H9 (cell line): ENCODE results near the gene ISG15. TPM values are rescaled to one million over a fixed set of nuclear protein-coding genes. Genes with fewer than 3 reads are reported as not detected.
A peak's percentile ranks its signal among the peaks of the same experiment; 100 is the strongest.

Source experiments
- DNase-seq: peaks from one replicate; pipeline ENCODE4 v3.0.0-alpha.2; 2017
- H2AFZ ChIP-seq: one replicate; pipeline ENCODE4 v1.6.1; 2013; ENCODE audit warnings: mild to moderate bottlenecking, low read length, control low read depth, moderate library complexity
- H2AK5ac ChIP-seq: 2 replicates; pipeline ENCODE4 v1.6.1; 2013; ENCODE audit warnings: low read length, control low read depth, mixed read lengths; ENCODE audit not compliant: insufficient read length
- H2BK120ac ChIP-seq: one replicate; pipeline ENCODE4 v1.6.1; 2013; ENCODE audit warnings: low read depth, mild to moderate bottlenecking, low read length, control low read depth, inconsistent platforms; ENCODE audit not compliant: poor library complexity, severe bottlenecking
- H2BK12ac ChIP-seq: 2 replicates; pipeline ENCODE4 v1.6.1; 2013; ENCODE audit warnings: low read length, control low read depth, mixed read lengths, low read depth; ENCODE audit not compliant: insufficient read length
- H2BK15ac ChIP-seq: 2 replicates; pipeline ENCODE4 v1.6.1; 2013; ENCODE audit warnings: low read depth, low read length, control low read depth
- H2BK20ac ChIP-seq: one replicate; pipeline ENCODE4 v1.6.1; 2013; ENCODE audit warnings: low read depth, mild to moderate bottlenecking, low read length, control low read depth, inconsistent platforms; ENCODE audit not compliant: poor library complexity, severe bottlenecking
- H2BK5ac ChIP-seq: 2 replicates; pipeline ENCODE4 v1.6.1; 2013; ENCODE audit warnings: low read length, control low read depth, mixed read lengths; ENCODE audit not compliant: insufficient read length
- H3K14ac ChIP-seq: 2 replicates; pipeline ENCODE4 v1.6.1; 2013; ENCODE audit warnings: low read length, control low read depth; ENCODE audit not compliant: insufficient read depth
- H3K18ac ChIP-seq: 2 replicates; pipeline ENCODE4 v1.6.1; 2013; ENCODE audit warnings: low read depth, mild to moderate bottlenecking, mixed read lengths, low read length, control low read depth; ENCODE audit not compliant: insufficient read length
- H3K23ac ChIP-seq: 2 replicates; pipeline ENCODE4 v1.6.1; 2013; ENCODE audit warnings: low read length, control low read depth, mixed read lengths, low read depth; ENCODE audit not compliant: insufficient read length
- H3K23me2 ChIP-seq: 2 replicates; pipeline ENCODE4 v1.6.1; 2013; ENCODE audit warnings: low read depth, mild to moderate bottlenecking, mixed read lengths, low read length, control low read depth; ENCODE audit not compliant: insufficient read length, poor library complexity, severe bottlenecking
- H3K27ac ChIP-seq: 2 replicates; pipeline ENCODE4 v1.5.1; 2013; ENCODE audit warnings: low read length, control low read depth, mixed read lengths, low read depth; ENCODE audit not compliant: insufficient read length
- H3K27me3 ChIP-seq: 2 replicates; pipeline ENCODE4 v1.6.1; 2013; ENCODE audit warnings: low read length, control low read depth, inconsistent platforms; ENCODE audit not compliant: insufficient read depth
- H3K4ac ChIP-seq: 2 replicates; pipeline ENCODE4 v1.6.1; 2013; ENCODE audit warnings: low read depth, mild to moderate bottlenecking, control low read depth, inconsistent platforms, low read length, moderate library complexity
- H3K4me1 ChIP-seq: 2 replicates; pipeline ENCODE4 v1.6.1; 2013; ENCODE audit warnings: low read length, control low read depth, inconsistent platforms; ENCODE audit not compliant: insufficient read depth
- H3K4me2 ChIP-seq: 2 replicates; pipeline ENCODE4 v1.6.1; 2013; ENCODE audit warnings: low read length, control low read depth, mixed read lengths; ENCODE audit not compliant: insufficient read length, insufficient read depth
- H3K56ac ChIP-seq: 2 replicates; pipeline ENCODE4 v1.6.1; 2013; ENCODE audit warnings: low read depth, mild to moderate bottlenecking, mixed read lengths, low read length, control low read depth; ENCODE audit not compliant: insufficient read length
- H3K79me1 ChIP-seq: 2 replicates; pipeline ENCODE4 v1.6.1; 2013; ENCODE audit warnings: low read depth, mild to moderate bottlenecking, moderate library complexity, low read length, control low read depth, inconsistent platforms; ENCODE audit not compliant: insufficient read depth, poor library complexity, severe bottlenecking
- H3K79me2 ChIP-seq: 2 replicates; pipeline ENCODE4 v1.6.1; 2013; ENCODE audit warnings: low read length, control low read depth, inconsistent platforms; ENCODE audit not compliant: insufficient read depth
- H3K9ac ChIP-seq: 2 replicates; pipeline ENCODE4 v1.6.1; 2013; ENCODE audit warnings: low read length, control low read depth, mixed read lengths; ENCODE audit not compliant: insufficient read length; ENCODE audit errors: extremely low read depth
- H3K9me3 ChIP-seq: one replicate; pipeline ENCODE4 v1.6.1; 2013; ENCODE audit warnings: low read depth, low read length, inconsistent platforms; ENCODE audit not compliant: control insufficient read depth
- H3T11ph ChIP-seq: one replicate; pipeline ENCODE4 v1.6.1; 2013; ENCODE audit warnings: mild to moderate bottlenecking, low read length, control low read depth, inconsistent platforms
- H4K20me1 ChIP-seq: one replicate; pipeline ENCODE4 v1.6.1; 2013; ENCODE audit not compliant: control insufficient read depth, insufficient read length, insufficient read depth
- H4K5ac ChIP-seq: 2 replicates; pipeline ENCODE4 v1.6.1; 2013; ENCODE audit warnings: low read depth, mild to moderate bottlenecking, mixed read lengths, low read length, control low read depth; ENCODE audit not compliant: insufficient read length
- H4K8ac ChIP-seq: replicated peaks from 2 replicates; pipeline ENCODE4 v1.6.1; 2013; ENCODE audit warnings: low read length, control low read depth, mixed read lengths, low read depth; ENCODE audit not compliant: insufficient read length
- H4K91ac ChIP-seq: 2 replicates; pipeline ENCODE4 v1.6.1; 2013; ENCODE audit warnings: low read depth, mild to moderate bottlenecking, moderate library complexity, mixed read lengths, low read length, control low read depth; ENCODE audit not compliant: insufficient read length
- H3K27ac Mint-ChIP-seq, 3 experiments: 2 replicates in 2 of 3; 3 replicates in 1 of 3; pipeline ENCODE4 v1.8.0; 2020 to 2021; ENCODE audit warnings: mixed read lengths in 3 of 3, mild to moderate bottlenecking in 1 of 3, moderate library complexity in 1 of 3
- H3K27me3 Mint-ChIP-seq: 2 replicates; pipeline ENCODE4 v1.8.0; 2021; ENCODE audit warnings: low read depth, mild to moderate bottlenecking, moderate library complexity, mixed read lengths
- H3K36me3 Mint-ChIP-seq, 3 experiments: 2 replicates in 2 of 3; 3 replicates in 1 of 3; pipeline ENCODE4 v1.8.0; 2020 to 2021; ENCODE audit warnings: low read depth in 3 of 3, mixed read lengths in 3 of 3; ENCODE audit not compliant: insufficient read depth in 1 of 3
- H3K4me1 Mint-ChIP-seq, 2 experiments: 2 replicates each; pipeline ENCODE4 v1.8.0; 2020; ENCODE audit warnings: mixed read lengths in 2 of 2
- H3K4me3 Mint-ChIP-seq, 2 experiments: 2 replicates in 1 of 2; 3 replicates in 1 of 2; pipeline ENCODE4 v1.8.0; 2020 to 2021; ENCODE audit warnings: mild to moderate bottlenecking in 2 of 2, mixed read lengths in 2 of 2, moderate library complexity in 1 of 2
- H3K9me3 Mint-ChIP-seq, 2 experiments: 2 replicates in 1 of 2; 3 replicates in 1 of 2; pipeline ENCODE4 v1.8.0; 2020; ENCODE audit warnings: mild to moderate bottlenecking in 2 of 2, mixed read lengths in 2 of 2, moderate library complexity in 1 of 2
- CTCF ChIP-seq: fragments of 200-600 bp; sonication (generic); conservative IDR thresholded peaks from 3 replicates; pipeline ENCODE4 v1.8.0; 2021; ENCODE audit warnings: antibody characterized with exemption, mild to moderate bottlenecking
- WGBS: extraction: QIAGEN DNeasy Blood & Tissue Kit; methylation state at CpG from one replicate; pipeline ENCODE4 v1.1.7; 2013; ENCODE audit warnings: missing lambda C conversion rate, low lambda C conversion rate, mixed read lengths; ENCODE audit not compliant: insufficient read length; ENCODE audit errors: extremely low coverage; 5-methylcytosine and 5-hydroxymethylcytosine counted together
- total RNA-seq: library from RNA; stranded (reverse); gene quantifications from 2 replicates; pipeline ENCODE4 v1.2.1, GENCODE V29; 2021

Gene ISG15
- total RNA-seq, 1 experiment from 2014 or later, result 39.7 TPM

DNA sequence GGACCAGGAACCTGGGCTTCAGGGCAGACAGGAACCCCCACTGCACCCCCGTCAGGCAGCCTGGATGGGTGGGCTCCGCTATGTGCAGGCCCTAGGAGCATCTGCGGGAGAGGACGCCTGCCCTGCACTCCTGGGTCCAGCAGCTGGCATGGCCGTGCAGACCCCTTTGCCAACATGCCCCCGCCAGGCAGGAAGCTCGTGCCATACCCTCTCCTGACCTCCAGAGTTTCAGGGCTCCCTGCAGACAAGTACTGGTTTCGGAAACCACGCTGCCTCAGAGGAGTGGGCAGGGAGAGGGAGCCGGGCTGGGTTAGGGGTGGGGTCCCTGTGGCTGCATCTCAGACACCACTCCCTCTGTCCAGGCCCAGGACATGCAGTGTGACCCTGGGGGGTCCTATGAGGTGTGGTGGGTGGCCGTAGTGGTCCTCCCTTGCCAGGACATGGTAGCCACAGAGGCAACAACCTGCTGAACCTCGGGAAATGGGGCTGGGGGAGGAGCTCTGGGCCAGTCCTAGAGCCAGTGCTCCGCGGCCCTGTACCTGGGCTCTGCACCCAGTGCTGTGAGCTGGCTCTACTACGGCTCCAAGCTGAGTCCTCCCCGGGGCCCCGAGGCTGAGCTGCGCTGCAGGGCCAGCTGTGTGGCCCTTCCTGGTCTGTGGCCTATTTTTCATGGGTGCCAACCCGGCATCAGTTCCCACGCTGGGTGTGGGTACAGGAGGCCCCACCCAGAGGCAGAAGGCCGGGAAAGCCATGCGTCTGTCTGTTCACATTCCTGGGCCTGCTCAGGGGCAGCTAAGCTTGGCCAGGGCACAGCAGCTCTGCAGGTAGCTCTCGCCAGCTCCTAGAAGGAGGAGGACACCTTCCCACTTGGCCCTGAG, 45.6 kb upstream of the ISG15 start:
- Mint-ChIP-seq H3K27me3 (peaks cover 45% of the 10 kb centered on the region), H3K4me1 (peaks cover 0 to 3% of the 10 kb centered on the region in 2 experiments; a peak in 2 of 4 replicates), H3K4me3 (no peak overlapping the region), H3K36me3 (peaks cover 0 to 17% (median 17%) of the 10 kb centered on the region in 3 experiments; a peak in 6 of 7 replicates), H3K9me3 (peaks cover 3 to 4% of the 10 kb centered on the region in 2 experiments; a peak in 3 of 5 replicates), H3K27ac (no peak overlapping the region)
- Histone ChIP-seq H3K27ac (no peak overlapping the region), H3K79me2 (no peaks in the 10 kb centered on the region), H4K20me1 (no peaks in the 10 kb centered on the region), H3K4me2 (peak overlapping the region; percentile 68), H3T11ph (no peak overlapping the region), H3K23ac (no peak overlapping the region), H3K23me2 (peaks cover 9% of the 10 kb centered on the region), H2BK20ac (no peak overlapping the region), H3K4ac (no peak overlapping the region), H3K9me3 (no peaks in the 10 kb centered on the region), H4K8ac (no peak overlapping the region), H3K79me1 (no peaks in the 10 kb centered on the region), H3K4me1 (no peaks in the 10 kb centered on the region), H4K91ac (no peak overlapping the region), H2BK12ac (no peak overlapping the region), H3K14ac (no peak overlapping the region), H2AFZ (no peak overlapping the region), H3K18ac (no peak overlapping the region), H3K27me3 (peaks cover 11% of the 10 kb centered on the region; the same call in 1 of the 2 replicates), H3K56ac (no peak overlapping the region), H2BK120ac (no peak overlapping the region), H4K5ac (no peak overlapping the region), H2BK15ac (no peak overlapping the region), H2BK5ac (no peak overlapping the region), H2AK5ac (no peak overlapping the region), H3K9ac (no peak overlapping the region)
- no CpG with 5 or more reads among the region's 23 CpGs for WGBS
- TF ChIP-seq CTCF, result no peak
- DNase-seq, result no peak
